GM18951 (cell line): ENCODE measurements around the gene SMAD9.

Experiments
- POLR2A ChIP-seq: IDR thresholded peaks from 4 replicates; pipeline ENCODE4 v1.6.1; 2011; ENCODE audit warnings: mild to moderate bottlenecking; ENCODE audit not compliant: insufficient read length, insufficient read depth; ENCODE audit errors: extremely low read depth
- in situ Hi-C: fragments of 300-500 bp; cut with MboI; formaldehyde crosslinking; loops from one replicate; pipeline ENCODE4 v1.12.0; 2022; ENCODE audit warnings: low sequenced_read_pairs, mixed read lengths, inconsistent platforms; ENCODE audit not compliant: unreplicated experiment

SMAD9 gene

DNA sequence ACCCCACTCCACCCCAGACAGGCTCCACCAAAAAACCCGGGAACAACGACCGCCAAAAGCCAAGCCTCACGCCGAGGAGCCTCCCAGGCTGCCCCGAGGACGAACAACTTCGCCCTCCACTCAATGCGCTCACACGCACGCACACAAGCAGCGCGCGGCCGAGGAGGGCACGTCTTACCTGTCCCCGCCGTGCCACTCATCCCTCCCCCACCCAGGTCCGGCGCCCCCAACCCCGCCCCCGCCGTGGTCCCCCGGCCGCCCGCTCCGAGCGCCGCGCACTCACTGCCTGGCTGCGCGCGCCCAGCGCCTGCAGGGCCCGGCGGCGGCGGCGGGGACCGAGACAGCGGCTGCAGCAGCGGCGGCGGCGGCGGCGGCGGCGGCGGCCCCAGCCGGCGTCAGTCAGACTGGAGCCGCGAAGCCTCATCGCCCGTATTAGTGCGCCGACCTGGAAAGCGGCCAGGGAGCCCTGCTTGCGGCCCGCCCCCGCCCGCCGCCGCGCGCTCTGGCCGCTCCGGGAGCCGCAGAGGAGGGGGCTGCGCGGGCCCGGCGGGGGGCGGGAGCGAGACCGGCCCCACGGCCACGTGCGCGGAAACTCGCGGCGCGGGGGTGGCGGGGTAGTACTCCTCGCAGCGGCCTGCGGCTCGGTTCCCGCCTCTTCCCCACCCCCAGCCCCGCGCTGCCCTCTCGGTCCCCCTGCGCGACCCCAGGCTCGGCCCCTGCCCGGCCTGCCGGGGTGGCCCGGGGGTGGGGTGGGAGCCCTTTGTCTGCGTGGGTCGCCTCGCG is at the start of gene SMAD9:
TSS of gene SMAD9 (minus strand) at position 406 of the 783 bp plus-strand sequence. CDS start 40,549 bp downstream, outside the sequence.
- in situ Hi-C loops: no loop called here
- no peak for TF ChIP-seq POLR2A

DNA sequence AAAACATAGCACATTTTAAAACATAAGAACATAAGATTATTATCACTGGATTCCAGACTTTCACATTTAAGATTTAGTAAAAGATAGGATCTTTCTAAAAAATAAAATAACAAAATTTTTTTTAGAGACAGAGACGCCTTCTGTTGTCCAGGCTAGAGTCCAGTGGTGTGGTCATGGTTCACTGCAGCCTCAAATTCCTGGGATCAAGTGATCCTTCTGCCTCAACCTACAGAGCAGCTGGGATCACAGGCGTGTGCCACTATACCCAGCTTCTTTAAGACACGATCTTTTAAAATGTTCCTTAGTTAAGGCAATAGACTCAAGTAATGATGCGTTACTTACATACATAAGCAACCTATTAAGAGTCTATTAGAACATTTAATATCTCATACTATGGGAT is 46.4 kb upstream of the SMAD9 start:
- in situ Hi-C loops: no loop called here

DNA sequence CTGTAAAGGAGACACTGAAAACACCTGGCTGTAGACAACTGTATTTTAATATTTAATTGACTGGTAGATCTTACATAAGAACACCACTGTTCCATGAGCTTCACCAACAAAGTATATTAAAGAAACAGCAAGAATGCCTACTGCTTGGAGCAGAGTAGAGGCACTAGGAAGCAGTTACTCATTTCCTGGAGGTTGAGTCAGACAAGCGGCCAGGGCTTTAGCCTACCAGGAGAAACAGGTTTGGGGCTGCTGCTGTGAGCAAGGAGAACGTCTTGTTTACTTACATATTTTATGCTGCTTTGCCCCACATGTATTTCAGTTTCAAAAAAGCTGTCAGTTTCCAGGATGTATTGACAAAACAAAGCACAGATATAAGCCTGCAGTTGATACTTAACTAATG is 45.7 kb upstream of the SMAD9 start:
- TF ChIP-seq POLR2A: no peak
- in situ Hi-C loops: no loop called here

More for the DNA sequence above, 46.4 kb upstream of the SMAD9 start:
- TF ChIP-seq POLR2A: no peak

DNA sequence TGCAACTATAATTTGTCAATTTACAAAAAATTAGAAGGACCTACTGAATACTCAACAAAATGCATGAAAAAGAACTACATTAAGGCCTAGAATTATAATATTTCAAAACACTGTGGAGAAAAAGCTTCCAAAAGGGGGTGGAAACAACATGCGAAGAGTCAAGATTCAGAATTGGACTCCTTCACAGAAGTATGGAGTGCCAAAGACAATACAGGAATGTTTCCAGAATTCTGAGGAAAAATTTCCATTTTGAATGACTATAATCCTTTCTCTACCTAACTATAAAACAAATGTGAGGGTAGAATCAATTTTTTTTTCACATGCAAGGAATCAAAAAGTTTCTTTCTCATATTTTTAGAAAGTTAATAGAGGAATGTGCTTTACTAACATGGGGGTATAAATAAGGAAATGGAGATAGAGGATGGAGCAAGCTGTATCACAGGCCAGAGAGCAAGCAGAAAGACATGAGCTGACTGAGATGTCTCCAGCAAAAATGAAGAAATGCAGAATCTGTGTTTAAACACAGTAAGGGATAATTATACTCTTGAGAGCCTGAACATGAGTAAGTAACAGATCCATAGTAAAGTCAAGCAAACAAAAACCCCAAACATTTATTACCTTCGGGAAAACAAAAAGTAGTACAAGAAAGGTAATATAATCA is 39.5 kb upstream of the SMAD9 start:
- in situ Hi-C loops: no loop called here
- TF ChIP-seq POLR2A: no peak

DNA sequence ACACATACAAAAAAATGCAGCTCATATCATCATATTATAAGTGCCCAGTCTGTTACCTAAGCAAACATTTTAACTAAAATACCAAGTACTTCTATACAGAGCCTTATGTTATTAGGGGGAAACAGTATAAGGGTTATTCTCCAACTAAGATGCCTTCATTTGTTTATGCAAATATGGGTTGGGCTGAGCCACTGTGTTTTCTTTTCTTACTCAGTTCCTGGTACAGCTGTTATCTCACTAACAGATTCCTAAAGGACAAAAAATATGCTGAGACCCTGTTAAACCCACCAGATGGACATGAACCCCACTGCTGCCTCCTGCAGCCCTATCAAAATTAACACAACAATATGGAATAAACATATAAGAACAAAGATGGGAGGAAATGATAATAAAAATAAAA is 34.5 kb upstream of the SMAD9 start:
- no peak for TF ChIP-seq POLR2A
- in situ Hi-C loops: no loop called here

DNA sequence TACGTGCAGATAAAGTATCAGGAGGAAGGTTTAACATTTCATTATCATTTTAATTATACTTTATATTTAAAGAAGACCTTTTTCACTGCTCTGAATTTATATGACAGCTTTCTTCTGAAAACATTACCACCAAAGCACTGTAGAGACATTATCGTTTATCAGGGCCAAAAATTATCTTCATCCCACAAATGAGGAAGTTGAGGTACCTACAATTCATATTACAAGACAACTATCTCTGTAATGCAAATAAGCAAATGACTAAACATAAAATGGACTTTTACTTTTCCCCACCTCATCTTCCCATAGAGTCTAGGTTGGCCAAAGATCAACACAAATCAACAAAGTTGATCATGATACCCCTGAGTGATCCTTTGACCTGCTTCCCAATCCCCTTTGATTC is 30.9 kb upstream of the SMAD9 start:
- in situ Hi-C loops: no loop called here
- TF ChIP-seq POLR2A: no peak

DNA sequence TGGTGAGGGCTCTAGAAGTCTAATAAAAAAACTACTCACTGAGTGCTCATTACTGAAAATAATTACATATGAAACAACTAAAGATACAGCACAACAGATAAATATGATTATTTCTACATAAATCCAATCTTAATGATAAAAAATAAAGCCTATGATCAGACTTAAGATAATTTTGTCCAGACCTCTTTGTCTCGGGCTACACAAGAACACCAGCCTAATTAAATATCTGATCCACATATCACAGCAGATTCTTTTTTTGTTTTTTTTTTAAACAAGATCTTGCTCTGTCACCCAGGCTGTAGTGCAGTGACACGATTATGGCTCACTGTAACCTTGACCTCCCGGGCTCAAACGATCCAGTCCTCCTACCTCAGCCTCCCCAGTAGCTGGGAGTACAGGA is 30.3 kb upstream of the SMAD9 start:
- no peak for TF ChIP-seq POLR2A
- in situ Hi-C loops: no loop called here

DNA sequence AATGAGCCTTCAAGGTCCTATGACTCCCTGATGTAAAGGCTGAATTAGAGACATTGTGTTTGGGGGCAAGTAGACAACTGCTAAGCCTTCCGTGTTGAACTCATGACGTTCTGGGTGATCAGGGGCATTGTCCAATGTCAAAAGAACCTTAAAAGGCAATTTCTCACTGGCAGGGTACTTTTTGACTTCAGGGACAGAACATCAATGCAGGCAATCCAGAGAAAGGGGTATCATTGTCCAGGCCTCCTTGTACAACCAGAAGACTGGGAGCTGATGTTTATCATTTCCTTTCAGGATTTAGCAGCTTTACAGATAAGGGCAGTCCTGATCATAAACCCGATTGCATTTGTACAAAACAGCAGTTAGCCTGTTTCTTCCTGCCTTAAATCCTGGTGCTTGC is 25.0 kb upstream of the SMAD9 start:
- in situ Hi-C loops: no loop called here
- no peak for TF ChIP-seq POLR2A

DNA sequence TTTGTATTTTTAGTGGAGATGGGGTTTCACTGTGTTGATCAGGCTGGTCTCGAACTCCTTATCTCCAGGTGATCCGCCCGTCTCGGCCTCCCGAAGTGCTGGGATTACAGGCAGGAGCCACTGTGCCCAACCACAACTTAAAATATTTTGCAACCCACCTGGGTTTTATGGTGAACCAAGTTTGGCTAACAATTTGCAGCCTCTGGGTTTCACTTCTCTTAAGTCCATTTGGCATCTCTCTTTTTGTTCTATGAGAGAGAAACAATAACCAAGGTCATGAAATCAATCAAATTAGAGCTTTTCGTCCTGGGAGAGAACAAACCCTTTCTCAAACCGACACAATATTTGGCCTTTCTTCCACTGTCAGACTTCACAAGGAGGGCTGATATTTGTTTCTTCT is 5.6 kb upstream of the SMAD9 start:
- in situ Hi-C loops: no loop called here
- TF ChIP-seq POLR2A: no peak

DNA sequence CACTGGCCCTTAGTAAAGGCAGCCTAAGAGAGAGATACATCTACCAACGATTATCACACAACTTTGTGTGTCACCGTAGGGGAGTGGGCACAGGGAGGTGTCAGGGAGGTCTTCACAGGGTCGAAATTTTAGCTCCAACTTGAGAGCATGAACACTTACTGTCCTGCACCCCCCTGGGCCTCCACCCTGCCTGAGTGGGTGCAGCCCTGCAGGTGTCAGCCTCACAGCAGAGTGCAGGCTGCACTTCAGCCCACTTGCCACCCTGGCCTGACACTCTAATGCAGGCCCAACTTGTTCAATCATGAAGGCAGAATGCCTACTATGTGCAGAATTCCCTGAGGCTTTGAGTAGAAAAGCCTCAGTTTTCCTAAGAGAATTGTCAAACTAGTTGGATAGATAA is 4.0 kb upstream of the SMAD9 start:
- in situ Hi-C loops: no loop called here
- no peak for TF ChIP-seq POLR2A

DNA sequence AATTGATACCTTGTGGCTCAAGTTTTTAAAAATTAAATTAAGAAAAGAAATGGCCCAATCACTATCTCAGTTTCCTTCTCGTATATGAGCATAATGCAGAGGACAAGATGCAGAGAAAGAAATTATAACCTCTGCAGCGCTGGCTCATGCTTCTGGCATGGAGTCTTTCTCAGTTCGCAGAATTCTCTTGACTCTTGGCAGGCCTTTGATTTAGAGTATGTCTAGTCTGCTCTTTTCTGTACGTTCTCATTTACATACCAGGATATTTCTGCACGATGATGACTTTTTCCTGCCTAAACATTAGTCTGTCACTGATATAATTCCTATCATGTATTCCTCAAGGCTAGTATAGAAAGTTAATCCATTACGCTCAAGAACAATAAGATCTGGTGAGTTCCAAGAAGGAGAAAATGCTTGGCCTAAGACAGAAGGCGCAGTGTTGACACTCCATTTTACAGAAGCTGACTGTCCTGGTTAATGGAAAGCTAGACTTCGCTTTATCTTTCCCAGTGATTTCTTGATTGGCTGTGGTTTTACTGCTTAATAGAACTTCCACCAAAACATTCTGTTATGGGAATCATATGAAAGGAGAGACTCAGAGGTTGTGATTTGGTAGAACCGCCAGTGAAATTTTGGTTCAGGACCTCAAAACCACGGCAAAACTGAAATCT is 1.7 kb upstream of the SMAD9 start:
- TF ChIP-seq POLR2A: no peak
- in situ Hi-C loops: no loop called here

DNA sequence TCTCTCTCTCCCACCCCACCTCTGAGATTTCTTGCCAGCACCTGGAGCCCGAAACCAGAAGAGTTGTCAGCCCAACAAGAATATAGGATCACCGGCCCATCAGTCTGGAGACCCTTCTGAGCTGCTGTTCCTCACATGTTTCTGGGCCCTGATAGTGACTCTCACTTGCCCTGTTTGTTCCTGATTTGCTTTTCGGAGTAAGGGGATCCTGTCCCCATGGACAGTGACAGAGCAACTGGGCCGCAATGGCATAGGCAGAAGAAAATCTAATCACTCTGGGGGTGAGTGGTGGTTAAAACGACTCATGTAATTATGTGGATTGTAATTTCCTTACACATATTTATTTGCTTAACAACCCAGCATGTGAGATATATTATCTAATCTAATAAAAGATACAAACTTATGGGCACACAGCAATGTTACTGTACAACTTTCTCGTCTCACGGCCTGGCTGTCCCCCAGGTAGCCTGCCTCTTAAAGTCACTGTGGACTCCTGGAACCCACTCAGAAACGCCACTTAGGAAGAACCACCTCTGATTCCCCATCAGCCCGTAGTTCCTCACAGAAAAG is 663 bp upstream of the SMAD9 start:
- no peak for TF ChIP-seq POLR2A
- in situ Hi-C loops: no loop called here

DNA sequence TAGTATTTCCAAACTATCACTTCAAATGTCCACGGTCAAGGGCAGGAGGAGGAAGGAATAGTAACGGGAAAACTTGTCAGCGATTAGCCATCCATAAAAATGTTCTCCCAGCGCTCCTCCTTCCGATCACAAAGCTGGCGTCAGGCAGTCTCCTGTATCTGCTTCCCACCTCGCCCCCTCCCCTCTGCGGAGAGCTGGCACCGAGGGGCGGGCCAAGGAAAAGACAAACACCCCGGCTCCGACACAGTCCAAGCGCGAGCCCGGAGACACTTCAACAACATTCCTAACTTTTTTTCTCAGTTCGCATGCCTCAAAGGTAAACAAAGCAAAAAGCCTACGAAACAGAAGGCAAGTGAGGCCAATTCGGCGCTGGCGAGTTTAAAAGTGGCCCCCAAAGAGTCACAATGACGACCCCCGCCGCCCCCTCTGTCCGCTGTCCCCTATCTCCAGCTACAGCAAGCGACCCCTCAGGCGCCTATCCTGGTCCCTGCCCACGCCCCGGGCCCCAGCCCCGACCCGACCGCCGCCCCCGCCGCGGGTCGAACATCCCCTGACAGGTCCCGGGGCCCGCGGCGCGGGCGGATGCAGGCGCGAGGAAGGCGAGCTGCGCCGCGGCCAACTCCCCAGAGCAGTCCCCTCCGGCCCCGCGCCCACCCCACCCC is 736 bp downstream of the SMAD9 start:
- TF ChIP-seq POLR2A: no peak
- in situ Hi-C loops: no loop called here
